NCI-H146 (cell line): ENCODE results near the gene TBKBP1.

Experiments
- DNase-seq: peaks from one replicate; lab custom pipeline; 2025; lab: John Stamatoyannopoulos, UW

Gene TBKBP1

GRCh38 chr17:47713980-47714700 lies 20.2 kb downstream of the TBKBP1 start:
- DNase-seq: no peak

DNA sequence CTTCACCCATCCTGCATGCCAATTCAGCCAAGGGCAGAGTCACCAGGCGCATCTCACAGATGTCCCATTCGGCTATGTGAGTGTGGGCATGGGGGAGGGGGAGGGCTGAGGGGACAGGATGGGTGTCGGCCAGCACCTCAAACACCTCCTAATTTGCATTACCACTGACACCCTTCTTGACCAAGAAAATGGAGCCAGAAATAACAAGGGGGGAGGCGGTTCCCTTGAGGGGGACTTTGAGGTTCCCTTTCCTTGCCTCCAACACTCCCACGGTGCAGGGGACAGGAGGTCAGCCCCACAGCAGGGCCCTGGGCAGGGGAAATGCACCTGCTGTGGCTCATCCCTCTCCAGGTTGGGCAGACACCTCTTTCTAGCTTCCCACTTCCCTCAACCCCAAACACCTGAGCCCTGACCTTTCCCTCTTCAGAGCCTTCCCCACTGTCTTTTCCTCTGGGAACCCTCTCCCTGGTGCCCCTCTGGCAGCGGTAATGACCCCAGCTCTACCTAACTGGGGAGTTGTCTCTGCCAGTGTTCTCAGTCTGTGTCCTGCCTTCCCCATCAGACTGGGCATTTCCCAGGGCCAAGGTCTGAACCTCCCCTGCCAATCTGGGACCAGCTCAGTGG lies 20.9 kb downstream of the TBKBP1 start:
- DNase-seq: no peak

- DNase-seq: no peak
These were observed 21.8 kb downstream of the TBKBP1 start for GRCh38 chr17:47715669-47716325.

GRCh38 chr17:47716375-47716774 lies 22.4 kb downstream of the TBKBP1 start:
- no peak for DNase-seq

DNA sequence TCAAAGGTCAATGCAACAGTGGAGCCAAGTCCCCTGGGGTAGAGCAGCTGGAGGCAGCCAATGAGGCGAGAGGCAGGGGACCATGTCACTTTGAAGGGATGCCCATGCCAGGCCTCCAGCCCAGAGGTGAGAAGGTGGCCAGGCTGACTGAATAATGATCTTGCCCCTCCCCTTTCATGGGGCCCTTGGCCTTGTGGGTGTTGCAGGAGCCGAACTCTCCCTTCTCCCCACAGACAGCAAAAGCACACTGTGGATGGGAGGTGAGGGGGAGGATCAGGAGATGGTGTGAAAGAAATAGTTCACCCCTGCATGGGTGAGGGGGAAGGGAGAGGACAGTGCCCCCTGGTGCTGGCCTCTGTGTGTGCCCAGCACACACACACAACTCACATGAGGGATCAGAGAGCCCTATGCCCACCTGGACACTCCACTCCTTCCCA lies 23.3 kb downstream of the TBKBP1 start:
- DNase-seq: peak; percentile 10

DNA sequence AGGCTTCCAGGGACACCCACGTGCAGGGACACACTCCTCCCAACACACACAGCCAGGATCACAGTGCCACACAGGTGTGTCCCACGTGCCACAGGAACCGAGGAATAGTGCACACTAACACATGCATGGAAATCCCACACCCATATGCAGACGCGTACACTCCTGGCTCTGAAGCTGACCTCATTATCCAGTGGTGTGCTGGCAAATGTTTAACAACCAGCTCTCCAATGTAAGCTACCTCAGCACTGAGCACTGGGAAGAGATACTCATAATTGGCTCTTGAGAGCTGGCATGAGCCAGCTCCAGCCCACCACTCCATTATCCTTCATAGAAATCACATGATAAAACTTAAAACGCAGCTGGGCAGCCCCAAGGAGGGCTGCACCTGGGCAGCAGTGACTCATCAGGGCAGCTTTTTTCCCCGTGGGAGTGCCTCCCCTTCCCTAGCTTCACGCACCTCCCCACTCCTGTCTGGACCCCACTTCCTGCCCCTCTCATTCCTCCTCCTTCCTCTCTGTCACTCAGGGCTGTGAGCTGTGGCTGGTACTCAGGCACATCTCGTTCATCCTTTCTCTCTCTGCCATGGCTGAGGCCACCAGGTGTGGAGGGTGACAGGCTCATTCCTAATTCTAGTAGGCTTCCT lies 24.1 kb downstream of the TBKBP1 start:
- no peak for DNase-seq

DNA sequence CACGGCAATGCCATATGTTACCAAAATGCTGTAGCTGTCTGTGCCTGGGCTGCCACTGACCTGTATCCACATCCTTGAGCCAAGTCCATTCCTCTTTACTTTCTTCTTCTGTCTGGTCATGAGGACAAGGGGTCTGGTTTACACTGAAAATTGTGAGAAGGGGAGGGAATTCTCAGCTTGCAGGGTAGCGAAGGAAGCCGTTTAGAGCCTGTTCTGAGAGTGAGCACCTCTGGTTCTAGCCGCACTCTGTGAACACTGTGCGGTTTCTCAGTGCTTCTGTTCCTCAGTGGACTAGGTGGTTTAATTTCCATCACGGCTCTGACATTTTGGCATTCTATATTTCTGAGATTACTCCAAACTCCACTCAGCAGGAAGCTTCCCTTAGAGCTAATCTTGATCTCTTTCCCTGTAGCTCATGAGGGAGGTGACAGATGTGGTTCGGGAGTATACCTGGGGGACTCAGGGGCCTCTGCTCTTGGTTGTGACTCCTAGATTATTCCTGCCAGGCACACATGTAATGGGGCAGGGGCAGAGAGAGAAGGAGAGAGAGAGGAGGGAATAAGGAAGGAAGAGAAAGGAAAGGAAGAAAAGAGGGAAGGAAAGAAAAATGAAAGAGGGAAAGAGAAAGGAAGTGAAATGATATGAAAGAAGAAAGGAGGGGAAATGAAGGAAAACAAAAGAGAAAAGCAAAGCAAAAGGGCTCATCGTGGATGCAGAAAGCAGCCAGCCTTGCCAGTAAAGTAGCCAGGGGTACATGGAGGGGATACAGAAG lies 24.9 kb downstream of the TBKBP1 start:
- DNase-seq: no peak

GRCh38 chr17:47719411-47720152 lies 25.6 kb downstream of the TBKBP1 start:
- no peak for DNase-seq

DNA sequence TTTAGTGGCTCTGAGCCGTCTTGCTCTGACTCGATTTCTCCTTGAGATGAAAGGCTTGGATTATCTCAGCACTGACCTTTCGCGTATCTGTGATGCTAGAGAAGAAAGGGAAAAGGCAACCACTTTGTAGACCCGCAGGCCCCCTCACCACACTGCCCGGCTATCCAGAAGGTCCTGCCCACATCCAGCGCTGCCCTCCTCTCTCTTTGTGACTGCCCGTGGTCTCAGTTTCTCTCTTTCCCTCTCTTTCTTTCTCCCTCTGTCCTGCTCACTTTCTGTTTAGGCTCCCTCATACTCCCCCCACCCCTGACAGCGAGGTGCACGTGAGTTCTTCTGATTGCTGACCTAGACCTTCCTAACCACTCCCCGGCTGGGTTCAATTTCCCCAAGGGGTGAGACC lies 26.2 kb downstream of the TBKBP1 start:
- DNase-seq: no peak

GRCh38 chr17:47720754-47721533 lies 27.0 kb downstream of the TBKBP1 start:
- DNase-seq: no peak

- no peak for DNase-seq
These were observed 27.8 kb downstream of the TBKBP1 start for GRCh38 chr17:47721725-47722124.

DNA sequence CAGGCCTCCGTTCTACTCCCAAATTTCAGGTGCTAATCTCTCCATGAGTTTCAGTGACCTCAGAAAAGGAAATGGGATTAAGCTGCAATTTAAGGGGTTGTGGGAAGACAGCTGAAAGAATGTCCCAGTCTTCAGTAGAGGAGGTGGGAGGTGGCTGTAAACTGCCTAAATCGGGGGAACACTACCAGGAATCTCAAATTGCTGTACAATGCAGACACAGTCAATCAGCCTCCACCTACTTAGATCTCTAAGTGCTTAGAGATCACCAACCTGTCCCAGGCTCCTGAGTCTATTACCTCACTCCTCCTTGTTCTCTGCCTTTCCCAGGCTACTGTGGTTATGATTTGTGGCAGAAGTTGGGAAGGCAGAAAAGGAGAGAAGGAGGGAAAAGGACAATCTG lies 30.7 kb downstream of the TBKBP1 start:
- no peak for DNase-seq

GRCh38 chr17:47725446-47726111 lies 31.6 kb downstream of the TBKBP1 start:
- DNase-seq: no peak

DNA sequence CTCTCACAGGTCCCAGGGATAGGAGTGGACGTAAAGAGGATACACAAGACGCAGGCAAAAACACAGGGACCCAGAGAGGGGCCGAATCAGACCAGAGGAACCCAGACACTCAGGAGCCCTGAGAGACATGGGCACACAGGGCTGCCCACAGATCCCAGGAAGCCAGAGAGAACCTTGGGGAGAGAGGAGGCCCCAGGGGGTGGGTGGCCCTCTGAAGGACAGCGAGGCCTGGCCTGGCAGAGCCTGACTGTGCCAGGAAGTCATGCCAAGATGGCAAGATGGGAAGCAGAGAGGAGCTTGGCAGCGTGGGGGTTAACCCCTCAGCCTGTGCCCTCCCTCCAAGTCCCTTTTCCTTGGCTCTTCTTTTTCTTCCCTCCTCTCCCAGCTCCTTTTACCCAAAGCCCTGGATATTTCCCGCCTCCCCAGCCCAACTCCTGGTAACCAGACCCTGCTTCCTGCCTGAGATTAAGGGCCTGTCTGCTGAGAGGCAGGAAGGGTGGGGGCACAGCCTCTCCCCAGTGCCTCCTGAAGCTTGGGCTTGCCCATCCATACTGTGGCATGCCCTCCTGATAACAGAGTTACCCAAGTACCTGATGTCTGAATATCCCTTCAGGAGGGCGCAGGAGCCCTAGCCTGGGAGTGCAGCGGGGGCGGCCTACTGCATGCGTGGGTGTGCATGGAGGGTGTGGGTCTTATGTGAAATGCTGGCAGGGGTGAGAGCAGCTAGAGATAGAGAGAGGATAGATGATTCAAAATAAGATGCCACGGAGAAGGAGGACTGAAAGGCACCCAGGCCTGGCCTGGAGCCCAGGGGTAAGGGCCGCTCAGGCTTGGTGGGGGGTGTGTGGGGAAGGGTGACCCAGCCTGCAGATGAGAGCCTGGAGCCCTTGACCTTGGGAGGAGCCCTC lies 33.1 kb downstream of the TBKBP1 start:
- DNase-seq: no peak

DNA sequence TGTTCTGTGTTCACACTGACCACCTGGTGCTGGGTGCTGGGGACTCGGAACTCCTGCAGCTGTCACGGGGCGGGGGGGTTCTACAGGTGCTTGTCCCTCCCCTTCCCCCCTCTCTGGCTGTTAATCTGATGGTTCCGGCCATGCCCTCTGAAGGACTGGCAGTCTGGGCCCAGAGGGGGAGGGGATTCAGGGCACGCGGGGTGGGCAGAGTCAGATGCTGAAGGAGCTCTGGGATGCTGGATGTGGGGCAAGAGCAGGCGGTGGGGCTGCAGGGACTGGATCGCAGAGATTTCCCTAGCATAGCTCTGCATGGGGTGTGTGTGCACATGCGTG lies 33.7 kb downstream of the TBKBP1 start:
- DNase-seq: peak; percentile 18

- no peak for DNase-seq
These were observed 34.4 kb downstream of the TBKBP1 start for GRCh38 chr17:47728214-47728877.

DNA sequence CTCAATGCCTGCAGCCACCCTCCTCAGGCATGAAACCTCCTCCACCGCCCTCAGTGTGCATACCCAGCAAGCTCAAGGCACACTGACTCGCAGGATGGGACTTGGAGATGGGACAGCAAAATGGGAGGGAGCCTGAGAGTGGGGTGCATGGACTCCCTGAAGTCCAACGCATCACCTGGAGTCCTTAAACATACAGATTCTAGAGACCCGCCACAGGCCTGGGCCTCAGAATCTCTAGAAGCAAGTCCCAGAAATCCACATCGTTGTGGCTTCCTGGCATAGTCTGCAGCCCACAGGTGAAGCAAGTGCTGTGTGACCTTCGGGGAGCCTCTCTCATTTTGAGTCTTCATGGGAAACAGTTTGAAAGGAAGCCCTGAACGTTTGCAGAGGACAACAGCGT lies 35.5 kb downstream of the TBKBP1 start:
- no peak for DNase-seq

DNA sequence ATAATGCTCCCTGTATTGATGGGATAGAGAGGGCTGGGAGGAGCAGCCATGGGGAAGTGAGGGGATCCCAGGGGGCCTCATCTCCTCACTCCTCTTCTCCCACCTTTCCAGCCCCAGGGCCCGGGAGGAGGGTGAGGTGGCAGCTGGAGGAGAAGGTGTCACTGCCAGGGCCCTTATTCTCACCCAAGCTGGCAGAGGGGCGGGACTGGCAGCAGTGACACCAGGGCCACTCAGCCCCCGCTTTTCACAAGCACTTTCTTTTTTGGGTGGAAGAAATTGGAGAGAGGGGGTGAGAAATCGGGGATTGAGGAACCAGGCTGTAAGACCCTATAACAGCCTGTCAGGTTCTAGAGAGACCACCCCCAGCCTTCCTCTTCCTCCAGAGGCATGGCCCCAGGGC lies 36.7 kb downstream of the TBKBP1 start:
- no peak for DNase-seq
